Mucosa of stomach (tissue), 1 donor: ENCODE data around the gene HEBP1.

Experiments used
- H3K27me3 ChIP-seq: one replicate; pipeline ENCODE4 v1.7.0; 2013; ENCODE audit warnings: mild to moderate bottlenecking, low read length; ENCODE audit not compliant: control insufficient read depth, insufficient read depth
- H3K36me3 ChIP-seq: one replicate; pipeline ENCODE4 v1.7.0; 2013; ENCODE audit warnings: low read length; ENCODE audit not compliant: control insufficient read depth, insufficient read depth
- H3K4me1 ChIP-seq: one replicate; pipeline ENCODE4 v1.7.0; 2013; ENCODE audit warnings: mild to moderate bottlenecking, low read length; ENCODE audit not compliant: control insufficient read depth, insufficient read depth
- H3K4me3 ChIP-seq: one replicate; pipeline ENCODE4 v1.7.0; 2013; ENCODE audit warnings: low read length
- H3K9ac ChIP-seq: one replicate; pipeline ENCODE4 v1.7.0; 2013; ENCODE audit warnings: mild to moderate bottlenecking, low read length, moderate library complexity
- H3K9me3 ChIP-seq: one replicate; pipeline ENCODE4 v1.7.0; 2013; ENCODE audit warnings: mild to moderate bottlenecking, low read length, moderate library complexity; ENCODE audit not compliant: control insufficient read depth
- donor health status: Pancreatic carcinoma.

Gene HEBP1

GRCh38 chr12:12982331-12982730 is 17.7 kb downstream of the HEBP1 start:
- no peaks in the 10 kb centered on the region for H3K36me3 ChIP-seq
- no peaks in the 10 kb centered on the region for H3K4me1 ChIP-seq
- H3K4me3 ChIP-seq, result no peak overlapping the region
- no peaks in the 10 kb centered on the region for H3K9me3 ChIP-seq
- no peak overlapping the region for H3K9ac ChIP-seq
- H3K27me3 ChIP-seq, result no peaks in the 10 kb centered on the region

- H3K4me3 ChIP-seq, result no peak overlapping the region
- H3K27me3 ChIP-seq, result no peaks in the 10 kb centered on the region
- no peaks in the 10 kb centered on the region for H3K4me1 ChIP-seq
- no peaks in the 10 kb centered on the region for H3K36me3 ChIP-seq
- no peaks in the 10 kb centered on the region for H3K9me3 ChIP-seq
- H3K9ac ChIP-seq, result no peak overlapping the region
Observed at GRCh38 chr12:12979731-12980259, 20.3 kb downstream of the HEBP1 start.

GRCh38 chr12:12979126-12979525 is 20.9 kb downstream of the HEBP1 start:
- H3K4me1 ChIP-seq, result no peaks in the 10 kb centered on the region
- H3K9ac ChIP-seq, result no peak overlapping the region
- H3K27me3 ChIP-seq, result no peaks in the 10 kb centered on the region
- no peak overlapping the region for H3K4me3 ChIP-seq
- no peaks in the 10 kb centered on the region for H3K36me3 ChIP-seq
- H3K9me3 ChIP-seq, result no peaks in the 10 kb centered on the region

GRCh38 chr12:12977231-12977630 is 22.8 kb downstream of the HEBP1 start:
- no peaks in the 10 kb centered on the region for H3K27me3 ChIP-seq
- H3K4me1 ChIP-seq, result no peaks in the 10 kb centered on the region
- H3K4me3 ChIP-seq, result no peak overlapping the region
- H3K9me3 ChIP-seq, result no peaks in the 10 kb centered on the region
- no peaks in the 10 kb centered on the region for H3K36me3 ChIP-seq
- no peak overlapping the region for H3K9ac ChIP-seq

- no peak overlapping the region for H3K4me3 ChIP-seq
- no peak overlapping the region for H3K9ac ChIP-seq
- H3K27me3 ChIP-seq, result no peaks in the 10 kb centered on the region
- no peaks in the 10 kb centered on the region for H3K36me3 ChIP-seq
- no peaks in the 10 kb centered on the region for H3K4me1 ChIP-seq
- H3K9me3 ChIP-seq, result no peaks in the 10 kb centered on the region
Observed at GRCh38 chr12:12976366-12976765, 23.7 kb downstream of the HEBP1 start.

- H3K27me3 ChIP-seq, result no peaks in the 10 kb centered on the region
- H3K9ac ChIP-seq, result no peak overlapping the region
- no peaks in the 10 kb centered on the region for H3K36me3 ChIP-seq
- no peak overlapping the region for H3K4me3 ChIP-seq
- no peaks in the 10 kb centered on the region for H3K4me1 ChIP-seq
- H3K9me3 ChIP-seq, result no peaks in the 10 kb centered on the region
Observed at GRCh38 chr12:12975322-12976077, 24.6 kb downstream of the HEBP1 start.

- Histone ChIP-seq H3K36me3 (no peaks in the 10 kb centered on the region), H3K4me1 (no peaks in the 10 kb centered on the region), H3K4me3 (no peak overlapping the region)
Observed at GRCh38 chr12:12974211-12974610, 25.9 kb downstream of the HEBP1 start.

GRCh38 chr12:12973019-12973418 is 27.0 kb downstream of the HEBP1 start:
- H3K4me3 ChIP-seq, result no peak overlapping the region
- no peaks in the 10 kb centered on the region for H3K4me1 ChIP-seq
- no peaks in the 10 kb centered on the region for H3K36me3 ChIP-seq
- no peaks in the 10 kb centered on the region for H3K9me3 ChIP-seq
- no peaks in the 10 kb centered on the region for H3K27me3 ChIP-seq
- no peak overlapping the region for H3K9ac ChIP-seq

More at GRCh38 chr12:12974211-12974610, 25.9 kb downstream of the HEBP1 start:
- no peaks in the 10 kb centered on the region for H3K9me3 ChIP-seq
- H3K9ac ChIP-seq, result no peak overlapping the region
- no peaks in the 10 kb centered on the region for H3K27me3 ChIP-seq

- H3K9me3 ChIP-seq, result no peaks in the 10 kb centered on the region
- H3K9ac ChIP-seq, result no peak overlapping the region
- H3K36me3 ChIP-seq, result no peaks in the 10 kb centered on the region
- no peak overlapping the region for H3K4me3 ChIP-seq
- no peaks in the 10 kb centered on the region for H3K4me1 ChIP-seq
- H3K27me3 ChIP-seq, result no peaks in the 10 kb centered on the region
Observed at GRCh38 chr12:12965836-12966235, 34.2 kb downstream of the HEBP1 start.

GRCh38 chr12:12964255-12964654 is 35.8 kb downstream of the HEBP1 start:
- no peaks in the 10 kb centered on the region for H3K4me1 ChIP-seq
- no peaks in the 10 kb centered on the region for H3K36me3 ChIP-seq

GRCh38 chr12:12960639-12961209 is 39.3 kb downstream of the HEBP1 start:
- Histone ChIP-seq H3K9ac (no peak overlapping the region), H3K4me3 (no peak overlapping the region), H3K9me3 (no peaks in the 10 kb centered on the region), H3K36me3 (no peaks in the 10 kb centered on the region), H3K27me3 (no peaks in the 10 kb centered on the region), H3K4me1 (no peaks in the 10 kb centered on the region)

More at GRCh38 chr12:12964255-12964654, 35.8 kb downstream of the HEBP1 start:
- Histone ChIP-seq H3K27me3 (no peaks in the 10 kb centered on the region), H3K9me3 (no peaks in the 10 kb centered on the region), H3K4me3 (no peak overlapping the region), H3K9ac (no peak overlapping the region)

- Histone ChIP-seq H3K4me1 (no peaks in the 10 kb centered on the region), H3K4me3 (no peak overlapping the region), H3K9ac (no peak overlapping the region), H3K27me3 (no peaks in the 10 kb centered on the region), H3K36me3 (no peaks in the 10 kb centered on the region), H3K9me3 (no peaks in the 10 kb centered on the region)
Observed at GRCh38 chr12:12958886-12959285, 41.2 kb downstream of the HEBP1 start.
